SJSA1 (cell line): ENCODE data around the gene COX19. TPM values are rescaled to one million over a fixed set of nuclear protein-coding genes. Genes with fewer than 3 reads are reported as not detected.
"Not testable (repeated sequence)": the region's sequence is repeated elsewhere in the genome, so short reads cannot be mapped to it uniquely, and the experiment has no call there.

Experiments used
- DNase-seq, 2 experiments: peaks; one replicate each; pipeline ENCODE4 v3.0.0-alpha.2; 2015 to 2020; ENCODE audit warnings: low spot score in 2 of 2, low read depth in 1 of 2
- H3K27ac ChIP-seq: fragments of 250-450 bp; sonication (Bioruptor Pico); 2 replicates; pipeline ENCODE4 v1.5.1; 2020; ENCODE audit warnings: mild to moderate bottlenecking, moderate library complexity
- H3K27me3 ChIP-seq: fragments of 250-450 bp; sonication (Bioruptor Pico); replicated peaks from 2 replicates; pipeline ENCODE4 v1.5.1; 2020; ENCODE audit warnings: mild to moderate bottlenecking, moderate library complexity
- H3K36me3 ChIP-seq: fragments of 250-450 bp; sonication (Bioruptor Pico); 2 replicates; pipeline ENCODE4 v1.5.1; 2020; ENCODE audit warnings: mild to moderate bottlenecking
- H3K4me1 ChIP-seq: fragments of 250-450 bp; sonication (Bioruptor Pico); replicated peaks from 2 replicates; pipeline ENCODE4 v1.6.1; 2021; ENCODE audit warnings: mild to moderate bottlenecking
- H3K4me3 ChIP-seq: fragments of 250-450 bp; sonication (Bioruptor Pico); 2 replicates; pipeline ENCODE4 v1.5.1; 2020; ENCODE audit warnings: mild to moderate bottlenecking
- H3K9me3 ChIP-seq: fragments of 250-450 bp; sonication (Bioruptor Pico); replicated peaks from 2 replicates; pipeline ENCODE4 v1.5.1; 2020; ENCODE audit warnings: mild to moderate bottlenecking
- total RNA-seq: library from RNA; depleted of rRNA; stranded (reverse); fragments of >200 nt; shearing (Covaris generic); gene quantifications from 2 replicates; pipeline ENCODE4 v1.2.3, GENCODE V29; 2014

The COX19 gene
- total RNA-seq, 1 experiment from 2014 or later, result 8.4 TPM

- no peaks in the 10 kb centered on the region for H3K27me3 ChIP-seq
- H3K9me3 ChIP-seq, result no peaks in the 10 kb centered on the region
- H3K27ac ChIP-seq, result no peak overlapping the region
Observed at GRCh38 chr7:925601-926000, 49.7 kb downstream of the COX19 start.

GRCh38 chr7:924541-925231, 50.7 kb downstream of the COX19 start:
- no peak overlapping the region for H3K4me3 ChIP-seq
- H3K27me3 ChIP-seq, result no peaks in the 10 kb centered on the region
- H3K36me3 ChIP-seq, result no peaks in the 10 kb centered on the region
- peak in 1 of 2 experiments; percentile 39 for DNase-seq
- H3K27ac ChIP-seq, result no peak overlapping the region
- H3K4me1 ChIP-seq, result peaks cover 12% of the 10 kb centered on the region
- no peaks in the 10 kb centered on the region for H3K9me3 ChIP-seq

More at GRCh38 chr7:925601-926000, 49.7 kb downstream of the COX19 start:
- Histone ChIP-seq H3K4me3 (no peak overlapping the region), H3K4me1 (peaks cover 12% of the 10 kb centered on the region), H3K36me3 (no peaks in the 10 kb centered on the region)
- DNase-seq, result peak in 1 of 2 experiments; percentile 41

GRCh38 chr7:924042-924441, 51.3 kb downstream of the COX19 start:
- H3K4me3 ChIP-seq, H3K9me3 ChIP-seq, H3K27ac ChIP-seq, H3K27me3 ChIP-seq, H3K36me3 ChIP-seq: not testable (repeated sequence)
- peak in 1 of 2 experiments; percentile 34 for DNase-seq
- peaks cover 12% of the 10 kb centered on the region for H3K4me1 ChIP-seq

- Histone ChIP-seq H3K27me3 (no peaks in the 10 kb centered on the region), H3K9me3 (no peaks in the 10 kb centered on the region), H3K4me3 (no peak overlapping the region), H3K4me1 (peaks cover 9% of the 10 kb centered on the region), H3K27ac (no peak overlapping the region), H3K36me3 (no peaks in the 10 kb centered on the region)
- DNase-seq, result peak; percentile 35 to 59
Observed at GRCh38 chr7:923108-924041, 52.0 kb downstream of the COX19 start.

- Histone ChIP-seq H3K4me3 (no peak overlapping the region), H3K36me3 (no peaks in the 10 kb centered on the region), H3K27ac (no peak overlapping the region), H3K27me3 (0 out of 2 replicates have a peak, but pooled peaks cover 3% of the 10 kb centered on the region), H3K9me3 (no peaks in the 10 kb centered on the region), H3K4me1 (peaks cover 9% of the 10 kb centered on the region)
- DNase-seq, result peak in 1 of 2 experiments; percentile 39
Observed at GRCh38 chr7:922334-923107, 52.8 kb downstream of the COX19 start.

- Histone ChIP-seq H3K4me3 (no peak overlapping the region), H3K9me3 (no peaks in the 10 kb centered on the region), H3K36me3 (no peaks in the 10 kb centered on the region), H3K4me1 (peaks cover 9% of the 10 kb centered on the region), H3K27me3 (0 out of 2 replicates have a peak, but pooled peaks cover 3% of the 10 kb centered on the region), H3K27ac (no peak overlapping the region)
- DNase-seq, result peak in 1 of 2 experiments; percentile 43
Observed at GRCh38 chr7:921581-922333, 53.6 kb downstream of the COX19 start.

GRCh38 chr7:921071-921461, 54.3 kb downstream of the COX19 start:
- 0 out of 2 replicates have a peak, but pooled peaks cover 3% of the 10 kb centered on the region for H3K27me3 ChIP-seq
- H3K4me3 ChIP-seq, result no peak overlapping the region
- H3K27ac ChIP-seq, result no peak overlapping the region
- no peaks in the 10 kb centered on the region for H3K9me3 ChIP-seq
- H3K4me1 ChIP-seq, result peaks cover 9% of the 10 kb centered on the region
- no peaks in the 10 kb centered on the region for H3K36me3 ChIP-seq
- DNase-seq, result peak in 1 of 2 experiments; percentile 30

DNA sequence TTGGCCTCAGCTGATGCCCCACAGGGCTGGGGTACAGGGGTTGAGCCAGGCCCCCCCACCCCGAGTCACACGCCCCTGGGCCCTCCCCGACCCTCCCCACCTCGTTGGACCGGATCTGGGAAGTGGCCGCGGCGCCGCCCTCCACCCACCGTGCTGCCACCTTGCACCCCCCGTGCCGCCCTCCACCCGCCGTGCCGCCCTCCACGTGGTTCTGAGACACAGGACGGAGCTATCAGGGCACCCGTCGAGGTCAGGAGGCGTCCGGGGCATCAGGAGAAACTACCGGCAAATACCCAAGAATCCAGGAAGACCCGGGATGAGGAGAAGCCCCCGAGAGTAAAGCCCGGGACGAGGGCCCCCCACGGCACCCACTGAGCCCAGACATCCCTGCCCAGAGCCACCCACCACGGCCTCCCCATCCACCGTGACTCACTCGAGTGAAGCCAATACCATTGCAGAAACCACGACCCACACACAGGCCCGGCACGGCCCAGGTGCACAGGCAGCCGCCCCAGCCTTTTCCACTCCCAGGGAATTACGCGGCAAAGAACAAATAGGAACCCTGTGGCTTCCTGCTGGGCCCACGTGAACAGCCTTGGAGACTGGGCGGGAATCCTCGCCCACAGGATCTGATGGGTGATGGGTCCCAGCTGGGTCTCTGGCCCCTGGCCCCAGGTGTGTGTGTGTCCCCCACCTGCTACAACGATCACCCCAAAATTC, 54.8 kb downstream of the COX19 start:
- 0 out of 2 replicates have a peak, but pooled peaks cover 3% of the 10 kb centered on the region for H3K27me3 ChIP-seq
- no peak overlapping the region for H3K4me3 ChIP-seq
- no peaks in the 10 kb centered on the region for H3K36me3 ChIP-seq
- peak in 1 of 2 experiments; percentile 33 for DNase-seq
- peaks cover 9% of the 10 kb centered on the region for H3K4me1 ChIP-seq
- no peak overlapping the region for H3K27ac ChIP-seq
- H3K9me3 ChIP-seq, result no peaks in the 10 kb centered on the region

DNA sequence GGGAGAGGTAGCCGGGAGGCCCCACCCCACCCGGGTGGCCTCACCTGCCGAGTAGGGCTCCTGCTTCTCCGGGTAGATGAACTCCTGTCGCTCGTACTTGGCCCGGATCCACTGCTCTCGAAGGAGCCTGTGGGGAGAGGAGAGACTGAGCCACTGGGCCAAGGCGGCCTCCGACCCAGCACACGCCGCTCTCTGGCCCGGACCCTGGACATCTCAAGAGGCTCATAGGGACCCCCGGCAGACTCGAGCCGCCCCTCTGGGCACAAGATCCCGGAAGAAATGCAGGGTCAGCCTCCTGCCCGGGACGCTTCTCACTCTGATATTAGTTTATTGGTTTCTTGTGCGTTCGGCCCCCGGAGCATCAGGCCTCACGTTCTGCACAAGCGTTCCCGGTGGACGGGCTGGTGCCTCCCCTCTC, 55.4 kb downstream of the COX19 start:
- Histone ChIP-seq H3K27me3 (0 out of 2 replicates have a peak, but pooled peaks cover 3% of the 10 kb centered on the region), H3K9me3 (no peaks in the 10 kb centered on the region), H3K27ac (no peak overlapping the region), H3K36me3 (no peaks in the 10 kb centered on the region), H3K4me1 (peaks cover 9% of the 10 kb centered on the region), H3K4me3 (no peak overlapping the region)
- DNase-seq, result peak in 1 of 2 experiments; percentile 29

DNA sequence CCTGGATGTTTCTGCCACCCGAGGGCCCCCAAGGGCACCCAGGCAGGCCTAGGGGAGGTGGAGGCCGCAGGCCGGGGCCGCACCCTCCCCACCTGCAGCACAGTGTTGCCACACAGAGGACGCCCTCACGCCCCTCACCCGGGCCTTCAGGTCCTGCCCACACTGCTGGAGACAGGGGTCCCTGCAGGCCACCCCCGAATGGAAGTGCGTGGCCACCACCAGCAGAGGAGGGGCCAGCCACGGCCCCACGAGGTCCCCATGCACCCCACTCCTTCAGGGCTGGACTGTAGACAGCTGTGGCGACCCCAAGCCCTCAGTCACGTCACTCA, 56.3 kb downstream of the COX19 start:
- H3K9me3 ChIP-seq, result no peaks in the 10 kb centered on the region
- 0 out of 2 replicates have a peak, but pooled peaks cover 3% of the 10 kb centered on the region for H3K27me3 ChIP-seq
- peak in 1 of 2 experiments; percentile 30 for DNase-seq
- H3K27ac ChIP-seq, result no peak overlapping the region
- no peak overlapping the region for H3K4me3 ChIP-seq
- H3K4me1 ChIP-seq, result peaks cover 16% of the 10 kb centered on the region
- H3K36me3 ChIP-seq, result no peaks in the 10 kb centered on the region

- Histone ChIP-seq H3K9me3 (no peaks in the 10 kb centered on the region), H3K27me3 (0 out of 2 replicates have a peak, but pooled peaks cover 3% of the 10 kb centered on the region), H3K4me1 (peaks cover 20% of the 10 kb centered on the region), H3K27ac (no peak overlapping the region), H3K36me3 (no peaks in the 10 kb centered on the region), H3K4me3 (no peak overlapping the region)
- peak in 1 of 2 experiments; percentile 30 for DNase-seq
Observed at GRCh38 chr7:918441-919113, 56.8 kb downstream of the COX19 start.

GRCh38 chr7:918118-918425, 57.3 kb downstream of the COX19 start:
- Histone ChIP-seq H3K4me3 (no peak overlapping the region), H3K36me3 (no peaks in the 10 kb centered on the region), H3K4me1 (peaks cover 17% of the 10 kb centered on the region), H3K27me3 (0 out of 2 replicates have a peak, but pooled peaks cover 3% of the 10 kb centered on the region), H3K9me3 (no peaks in the 10 kb centered on the region), H3K27ac (no peak overlapping the region)
- DNase-seq, result no peak
